ENCODE results near the gene TNFRSF13B.
A peak's percentile ranks its signal among the peaks of the same experiment; 100 is the strongest.
"Not testable (repeated sequence)": the region's sequence is repeated elsewhere in the genome, so short reads cannot be mapped to it uniquely, and the experiment has no call there.

Gene TNFRSF13B

DNA sequence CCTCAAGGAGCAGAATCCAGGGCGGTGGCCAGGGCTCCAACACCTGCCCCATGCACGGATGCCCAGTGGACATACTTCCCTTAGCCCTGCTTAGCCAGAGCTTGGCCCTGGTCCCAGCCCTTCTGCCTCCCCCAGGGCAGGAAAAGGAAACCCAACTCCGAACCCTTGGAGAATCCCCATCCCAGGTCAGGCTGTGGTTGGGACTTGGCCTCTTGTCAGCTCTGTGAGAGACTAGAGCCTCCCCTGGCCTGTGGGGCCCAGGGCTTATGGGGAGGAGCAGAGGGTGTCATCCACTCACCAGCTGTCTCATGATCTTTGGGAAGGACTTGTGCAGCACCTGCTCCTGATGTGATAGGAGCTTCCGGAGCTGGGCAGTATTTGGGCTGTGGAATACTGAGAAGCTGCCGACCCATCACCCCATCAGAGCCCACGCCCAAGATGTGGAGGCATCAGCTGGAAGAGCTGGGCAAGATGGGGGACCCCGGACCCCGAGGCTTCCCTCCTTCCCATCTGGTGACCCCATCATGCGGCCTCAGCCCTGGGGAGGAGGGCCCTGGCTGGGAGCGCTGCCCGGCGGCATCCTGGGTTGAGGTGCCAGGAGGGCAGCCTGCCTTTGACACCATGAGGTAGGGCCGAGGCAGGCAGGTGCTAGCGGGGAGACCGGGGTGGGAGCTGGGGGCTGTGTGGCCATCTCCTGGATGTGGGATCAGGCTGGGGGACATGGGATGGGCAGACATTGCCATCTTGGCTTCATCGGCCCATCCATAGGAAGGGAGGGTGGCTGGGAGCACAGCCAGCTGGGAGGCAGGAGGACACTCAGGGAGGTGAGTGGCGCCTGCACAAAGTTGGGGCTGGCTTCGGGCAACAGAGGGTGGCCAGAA, 45.1 kb downstream of the TNFRSF13B start:
- DNase-seq (ENCODE audit: low spot score), result peak; percentile 57

DNA sequence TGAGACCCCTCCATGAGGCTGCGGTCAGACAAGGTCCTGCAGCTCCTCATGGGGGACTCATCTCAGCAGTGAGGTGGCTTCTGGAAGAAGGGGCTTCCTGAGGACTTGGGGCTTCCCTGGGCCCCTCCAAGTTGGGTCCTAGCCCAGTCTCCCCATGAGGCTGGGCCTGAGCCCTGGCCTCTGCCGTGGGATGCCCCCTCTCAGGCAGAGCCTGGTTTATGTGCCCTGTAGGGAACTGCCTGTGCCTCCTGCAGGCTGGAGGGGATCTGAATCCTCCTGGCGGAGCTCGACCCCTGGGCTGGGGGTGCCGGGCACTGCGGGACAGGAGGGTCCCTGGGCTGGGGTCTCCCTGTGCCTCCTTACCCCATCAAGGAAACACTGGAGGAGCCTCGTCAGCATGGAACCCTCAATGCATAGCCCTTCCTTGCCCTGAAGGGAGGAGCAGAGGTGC, 45.8 kb downstream of the TNFRSF13B start:
- peak; percentile 52 for DNase-seq (ENCODE audit: low spot score)

DNA sequence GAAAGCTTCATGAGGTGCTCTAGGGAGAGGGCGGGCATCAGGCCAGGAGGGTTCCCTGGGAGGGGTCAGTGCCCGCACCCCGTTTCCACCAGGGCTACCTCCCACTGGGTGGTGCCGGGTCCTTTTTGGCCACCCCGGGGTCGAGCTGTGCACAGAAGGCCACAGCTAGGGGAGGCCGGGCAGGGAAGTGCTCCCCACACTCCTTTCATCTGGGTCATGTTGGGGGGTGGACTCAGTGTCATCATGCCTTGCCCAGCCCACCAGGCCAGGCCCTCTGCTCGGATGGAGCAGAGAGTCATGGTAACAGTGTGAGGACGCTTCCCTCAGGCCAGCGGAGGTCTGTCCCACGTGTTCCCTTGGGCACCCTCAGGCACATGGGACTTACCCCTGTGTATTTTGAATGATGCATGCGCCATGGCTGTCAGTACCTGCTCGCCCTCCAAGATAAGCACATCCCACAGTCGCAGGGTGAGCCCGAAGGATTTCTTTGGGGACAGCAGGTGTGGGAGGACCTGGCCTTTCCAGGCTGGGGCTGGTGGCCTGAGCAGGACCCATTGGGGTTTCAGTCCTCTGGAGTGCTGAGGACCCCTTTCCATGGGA, 46.4 kb downstream of the TNFRSF13B start:
- no peak for DNase-seq (ENCODE audit: low spot score)

DNA sequence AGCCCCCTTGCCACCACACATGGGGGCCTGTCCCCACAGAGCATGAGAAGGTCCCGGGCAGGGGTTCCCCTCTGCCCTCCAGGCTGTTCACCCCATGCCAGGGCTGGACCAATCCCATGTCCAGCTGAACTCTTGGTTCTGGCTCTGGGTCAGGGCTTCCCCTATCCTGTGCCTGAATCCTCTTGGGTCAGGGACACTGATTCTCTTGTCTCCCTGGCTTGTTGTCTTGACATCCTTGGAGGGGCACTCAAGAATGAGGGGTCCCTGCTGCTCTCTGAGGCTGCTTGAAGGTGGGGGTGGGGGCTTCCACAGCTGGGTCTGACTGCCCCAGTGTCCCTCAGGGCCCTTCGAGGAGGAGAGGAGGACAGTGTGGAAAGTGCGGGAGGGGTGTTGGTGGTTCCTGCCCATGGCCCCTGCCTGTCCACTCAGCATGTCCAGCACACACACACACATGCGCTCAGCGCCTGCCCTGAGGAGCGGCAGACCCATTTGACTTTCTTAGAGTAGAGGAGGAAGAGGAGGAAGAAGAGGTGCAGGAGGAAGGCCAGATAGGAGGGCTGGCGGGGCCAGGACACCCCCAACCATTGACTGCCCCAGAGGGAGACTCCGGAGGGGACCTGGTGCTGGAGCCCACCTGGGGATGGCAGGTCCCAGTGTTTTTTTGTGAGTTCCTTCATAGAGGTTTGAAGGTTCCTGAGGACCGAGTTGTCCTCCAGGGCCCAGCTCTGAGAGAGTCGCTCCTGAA, 47.0 kb downstream of the TNFRSF13B start:
- DNase-seq (ENCODE audit: low spot score), result peak; percentile 62

DNA sequence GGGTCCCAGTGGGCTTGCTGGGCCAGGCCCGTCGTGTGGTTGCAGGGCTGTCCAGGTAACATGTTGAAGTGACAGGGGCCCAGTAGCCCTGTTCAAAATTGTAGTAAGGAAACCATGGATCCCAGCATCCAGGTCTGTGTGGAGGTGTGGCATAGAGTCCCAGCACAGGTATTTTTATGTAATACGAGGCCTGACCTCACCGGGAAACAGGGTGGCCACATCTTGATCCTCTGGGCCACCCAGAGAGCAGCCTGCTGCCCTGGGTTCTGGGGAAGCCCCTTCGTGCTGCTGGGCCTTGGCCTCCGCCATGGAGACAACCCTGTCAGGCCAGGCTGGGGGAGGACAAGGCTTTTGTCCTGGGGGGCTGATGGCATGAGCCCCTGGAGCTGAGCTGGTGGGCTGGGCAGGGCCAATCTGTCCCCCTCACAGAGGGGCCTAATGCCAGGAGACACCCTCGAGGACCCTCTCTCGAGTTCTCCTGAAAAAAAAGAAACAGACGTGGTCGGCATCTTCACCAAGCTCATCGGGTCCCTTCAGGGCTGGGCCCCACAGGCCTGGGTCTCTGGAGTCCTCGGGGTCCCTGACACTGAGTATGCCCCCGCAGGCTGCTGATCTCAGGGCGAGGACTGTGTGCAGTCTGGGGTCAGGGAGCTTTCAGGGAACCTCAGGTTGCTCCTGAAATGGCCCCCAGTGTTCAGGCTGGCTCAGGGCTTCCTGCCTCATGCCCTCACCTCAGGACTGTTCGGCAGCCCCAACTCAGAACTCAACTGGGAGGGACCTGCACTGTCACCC, 47.8 kb downstream of the TNFRSF13B start:
- peak; percentile 52 for DNase-seq (ENCODE audit: low spot score)

DNA sequence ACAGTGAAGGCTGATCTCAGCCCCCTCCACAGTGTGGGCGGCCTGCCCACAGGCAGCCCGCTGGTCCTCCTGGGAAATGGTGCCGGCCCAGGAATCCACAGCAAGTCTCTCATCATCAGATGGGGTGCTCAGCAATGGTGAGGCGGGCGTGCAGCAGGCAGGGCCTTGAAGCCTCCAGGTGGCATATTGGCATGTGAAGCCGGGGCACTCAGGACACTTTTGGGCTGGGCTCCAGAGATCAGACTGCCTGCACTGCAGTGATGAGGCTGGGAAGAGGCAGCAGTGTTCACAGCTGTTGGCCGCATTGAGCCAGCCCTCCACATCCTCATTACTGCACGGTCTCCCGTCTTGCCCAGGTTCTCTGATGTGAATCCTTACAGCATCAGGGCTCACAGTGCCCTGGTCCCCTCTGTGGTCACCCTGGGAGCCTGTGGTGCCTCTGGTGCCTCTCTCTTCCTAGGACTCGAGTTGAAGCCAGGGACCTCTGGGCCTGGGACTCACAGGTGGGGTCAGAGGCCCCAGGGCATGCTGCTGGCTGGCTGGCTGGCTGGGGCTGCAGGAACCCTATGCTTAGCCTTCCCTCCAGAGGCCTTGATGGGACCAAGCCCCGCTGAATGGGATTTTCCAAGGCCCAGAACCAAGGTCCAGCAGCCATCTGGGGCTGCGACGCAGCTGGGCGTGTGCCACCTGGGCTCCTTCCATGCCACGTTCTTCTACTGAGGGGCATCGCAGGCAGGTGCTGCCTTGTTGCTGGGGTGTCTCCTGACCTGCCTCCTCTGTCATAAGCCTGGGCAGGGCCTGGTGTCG, 48.6 kb downstream of the TNFRSF13B start:
- DNase-seq (ENCODE audit: low spot score), result peak; percentile 57

DNA sequence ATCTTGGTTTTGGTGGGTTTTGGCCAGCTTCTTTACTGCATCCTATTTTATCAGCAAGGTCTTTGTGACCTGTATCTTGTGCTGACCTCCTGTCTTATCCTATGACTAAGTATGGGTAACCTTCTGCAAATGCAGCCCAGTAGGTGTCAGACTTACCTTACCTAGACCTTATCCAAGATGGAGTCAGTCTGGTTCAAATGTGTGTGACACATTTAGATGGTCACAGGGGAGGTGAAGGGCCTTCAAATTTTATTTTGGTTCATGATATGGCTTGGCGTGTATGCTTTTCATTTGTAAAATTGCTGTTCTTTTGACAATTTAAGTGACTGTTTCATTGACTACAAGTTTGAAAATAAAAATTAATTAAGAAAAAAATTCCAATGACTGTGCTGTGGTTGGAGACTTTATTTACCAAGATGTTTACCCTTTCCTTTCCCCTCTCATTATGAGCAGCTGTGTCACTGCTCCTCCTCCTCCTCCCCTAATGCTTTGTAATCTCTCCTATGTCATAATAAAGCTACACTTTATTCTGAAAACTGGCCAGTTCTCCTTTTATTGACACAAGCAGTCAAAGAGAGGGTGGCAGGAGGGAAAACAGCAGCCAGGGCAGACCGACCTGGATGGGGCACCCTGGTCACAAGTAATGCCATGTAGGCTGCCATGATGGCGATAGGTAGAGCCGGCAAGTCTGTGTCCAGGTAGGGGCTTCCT, 49.4 kb downstream of the TNFRSF13B start:
- DNase-seq (ENCODE audit: low spot score), result no peak

DNA sequence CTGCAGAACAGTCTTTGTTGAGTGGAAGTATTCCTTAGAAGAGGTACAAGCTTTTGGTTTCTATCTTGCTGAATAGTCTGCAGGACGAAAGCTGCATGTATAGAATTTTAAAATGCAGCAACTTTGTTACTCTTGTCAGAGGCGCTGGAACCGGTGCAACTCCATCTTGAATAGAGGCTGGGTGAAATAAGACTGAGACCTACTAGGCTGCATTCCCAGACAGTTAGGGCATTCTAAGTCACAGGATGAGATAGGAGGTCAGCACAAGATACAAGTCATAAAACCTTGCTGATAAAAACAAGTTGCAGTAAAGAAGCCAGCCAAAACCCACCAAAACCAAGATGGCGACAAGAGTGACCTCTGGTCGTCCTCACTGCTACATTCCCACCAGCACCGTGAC, 50.5 kb downstream of the TNFRSF13B start:
- not testable (repeated sequence) for DNase-seq (ENCODE audit: low spot score)

DNA sequence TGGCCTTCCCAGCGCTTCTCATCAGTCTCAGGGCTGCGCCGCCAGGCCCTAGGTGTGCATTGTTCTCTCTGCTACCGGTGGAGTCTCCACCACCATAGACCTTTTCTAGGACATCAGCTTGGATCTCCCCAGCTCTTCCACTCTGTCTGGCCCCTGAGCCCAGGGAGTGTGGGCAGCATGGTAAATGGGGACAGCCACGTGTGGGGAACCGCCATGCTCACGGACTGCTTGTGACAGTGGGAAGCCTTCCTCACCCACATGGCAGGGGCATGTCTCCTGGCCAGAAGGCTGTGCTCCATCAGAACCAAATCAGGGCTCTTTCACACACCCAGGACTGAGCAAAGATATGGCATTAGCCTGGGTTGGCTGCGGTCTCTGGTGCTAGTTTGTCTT, 51.3 kb downstream of the TNFRSF13B start:
- DNase-seq (ENCODE audit: low spot score), result peak; percentile 30

DNA sequence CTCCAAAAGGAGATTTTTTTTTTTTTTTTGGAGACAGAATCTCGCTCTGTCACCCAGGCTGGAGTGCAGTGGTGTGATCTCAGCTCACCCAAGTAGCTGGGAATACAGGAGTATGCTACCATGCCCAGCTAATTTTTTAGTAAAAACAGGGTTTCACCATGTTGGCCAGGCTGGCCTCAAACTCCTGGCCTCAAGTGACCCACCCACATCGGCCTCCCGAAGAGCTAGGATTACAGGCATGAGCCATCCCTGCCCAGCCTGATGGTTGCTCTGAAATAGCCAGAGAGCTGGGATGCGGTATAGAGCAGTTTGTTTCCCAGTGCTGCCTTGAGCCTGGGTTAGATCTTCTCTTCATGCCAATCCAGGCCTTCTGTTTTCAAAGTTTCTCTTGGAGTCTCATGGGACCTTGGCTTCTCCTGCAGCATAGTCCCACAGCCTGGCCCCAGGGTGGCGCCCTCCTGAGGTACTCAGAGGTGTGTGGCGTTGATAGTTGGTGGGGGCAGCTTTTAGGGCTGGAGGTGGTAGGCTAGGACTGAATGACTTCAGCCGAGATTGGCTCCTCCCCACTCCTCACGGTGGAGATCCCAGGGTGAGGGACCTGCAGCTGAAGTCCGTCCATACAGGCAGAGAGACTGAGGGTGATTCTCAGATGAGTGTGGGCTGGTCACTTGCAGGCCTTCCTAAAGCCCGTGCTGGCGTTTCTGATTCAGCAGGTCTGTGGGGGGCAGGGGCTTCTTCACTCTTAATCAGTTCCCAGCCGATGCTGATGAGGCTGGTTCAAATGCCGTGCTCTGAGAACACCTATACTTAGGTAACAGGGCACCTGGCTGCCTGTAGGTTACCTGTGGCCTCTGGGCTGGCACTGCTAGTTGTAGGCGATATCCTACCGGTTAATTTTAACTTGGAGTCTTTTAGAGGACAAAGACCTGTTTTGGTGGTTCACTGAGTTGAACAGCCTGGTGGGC, 52.0 kb downstream of the TNFRSF13B start:
- DNase-seq (ENCODE audit: low spot score), result peak; percentile 42

DNA sequence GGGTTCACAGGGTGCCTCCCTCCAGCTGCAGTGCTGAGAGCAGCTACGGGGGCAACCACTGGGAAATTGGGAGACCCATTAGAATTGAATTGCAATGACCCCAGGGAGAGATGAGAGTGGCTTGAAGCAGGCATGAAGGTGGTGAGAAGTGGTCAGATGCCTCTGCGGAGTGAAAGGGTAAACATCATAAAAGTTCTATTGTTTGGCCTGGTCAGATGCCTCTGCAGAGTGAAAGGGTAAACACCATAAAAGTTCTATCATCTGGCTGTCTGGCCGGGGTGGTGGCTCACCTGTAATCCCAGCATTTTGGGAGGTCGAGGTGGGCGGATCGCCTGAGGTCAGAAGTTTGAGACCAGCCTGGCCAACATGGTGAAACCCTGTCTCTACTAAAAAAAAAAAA, 53.5 kb downstream of the TNFRSF13B start:
- no peak for DNase-seq (ENCODE audit: low spot score)

DNA sequence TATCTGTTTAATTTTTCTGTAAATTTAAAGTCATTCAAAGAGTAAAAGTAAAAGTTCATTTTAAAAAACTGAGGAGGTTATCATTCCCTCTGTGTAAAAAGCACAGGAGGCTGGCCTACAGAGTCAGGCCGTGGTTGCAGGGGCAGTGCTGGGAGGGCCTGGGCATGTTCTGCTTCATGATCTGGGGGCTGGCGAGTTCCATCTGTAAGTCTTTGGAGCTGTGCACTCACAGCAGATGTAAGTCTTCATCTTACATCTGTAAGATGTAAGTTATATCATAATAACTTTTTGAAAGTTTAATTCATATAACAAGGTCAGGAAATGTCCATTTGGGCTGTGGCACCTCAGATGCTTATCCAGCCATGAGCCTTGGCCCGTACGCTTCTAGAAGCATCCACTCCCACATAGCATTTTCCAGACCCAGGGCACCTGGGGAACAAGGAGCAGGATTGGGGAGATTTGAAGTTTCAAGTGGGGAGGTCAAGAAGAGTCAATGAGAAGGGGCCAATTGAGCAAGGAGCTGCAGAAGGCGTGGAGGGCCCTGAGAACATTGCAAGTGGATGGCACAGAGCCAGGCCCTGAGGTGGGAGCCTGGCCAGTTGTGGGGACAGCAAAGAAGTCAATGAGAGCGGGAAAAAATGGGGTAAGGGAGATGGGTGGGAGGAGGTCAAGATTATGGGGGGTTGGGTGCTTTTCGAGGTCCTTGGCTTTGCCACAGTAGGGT, 54.1 kb downstream of the TNFRSF13B start:
- peak; percentile 22 for DNase-seq (ENCODE audit: low spot score)

DNA sequence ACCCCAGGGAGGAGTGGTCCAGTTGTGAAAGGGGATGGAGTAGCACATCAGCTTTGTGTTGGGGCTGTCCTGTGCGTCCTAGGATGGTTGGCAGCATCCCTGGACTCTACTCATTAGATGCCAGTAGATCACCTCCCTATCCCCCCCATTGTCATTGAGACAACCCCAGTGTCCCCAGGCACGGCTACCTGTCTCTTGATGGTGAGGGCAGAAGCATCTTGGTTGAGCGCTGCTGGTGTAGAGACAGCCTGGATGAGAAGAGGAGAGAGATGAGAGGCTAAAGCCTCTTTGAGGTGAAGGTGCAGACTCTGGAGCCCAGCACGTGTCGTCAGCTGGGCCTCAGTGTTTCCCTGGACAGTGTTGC, 55.4 kb downstream of the TNFRSF13B start:
- DNase-seq (ENCODE audit: low spot score), result peak; percentile 23

DNA sequence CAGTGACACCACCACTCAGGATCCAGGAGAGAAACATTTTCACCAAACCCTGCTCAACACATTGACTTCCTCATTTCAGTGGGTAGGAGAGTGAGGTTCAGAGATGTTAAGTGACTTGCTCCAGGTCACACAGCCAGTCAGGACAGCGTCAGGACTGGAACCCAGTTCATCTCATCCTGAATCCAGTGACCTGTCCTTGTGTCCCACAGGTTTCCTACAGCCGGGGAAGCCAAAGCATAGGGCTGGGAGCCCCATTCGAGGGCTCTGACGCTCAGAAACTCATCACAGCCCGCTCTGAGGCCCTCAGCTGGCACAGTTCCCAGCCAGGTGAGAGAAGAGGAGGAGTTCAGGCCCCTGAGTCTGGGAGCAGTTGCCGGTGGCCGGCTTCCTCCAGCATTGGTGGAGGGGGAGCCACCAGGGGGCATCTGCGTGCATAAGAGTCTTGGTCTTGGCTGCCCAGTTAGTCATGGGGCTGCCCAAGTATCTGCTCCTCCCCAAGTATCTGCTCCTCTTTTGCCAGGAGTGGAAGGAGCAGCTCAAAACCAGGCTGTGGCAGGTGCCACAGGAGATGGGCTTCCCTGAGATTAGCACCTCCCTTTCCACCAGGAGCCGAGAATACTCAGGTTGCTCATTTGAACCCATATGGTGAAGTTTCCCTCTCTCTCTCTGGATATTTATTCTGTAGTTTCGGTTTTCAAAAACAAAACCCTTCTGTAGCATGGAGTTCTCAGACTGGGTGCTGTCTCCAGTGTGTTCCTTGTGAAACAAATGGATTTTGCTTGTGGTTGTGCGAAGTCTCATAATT, 56.0 kb downstream of the TNFRSF13B start:
- peak; percentile 57 for DNase-seq (ENCODE audit: low spot score)

DNA sequence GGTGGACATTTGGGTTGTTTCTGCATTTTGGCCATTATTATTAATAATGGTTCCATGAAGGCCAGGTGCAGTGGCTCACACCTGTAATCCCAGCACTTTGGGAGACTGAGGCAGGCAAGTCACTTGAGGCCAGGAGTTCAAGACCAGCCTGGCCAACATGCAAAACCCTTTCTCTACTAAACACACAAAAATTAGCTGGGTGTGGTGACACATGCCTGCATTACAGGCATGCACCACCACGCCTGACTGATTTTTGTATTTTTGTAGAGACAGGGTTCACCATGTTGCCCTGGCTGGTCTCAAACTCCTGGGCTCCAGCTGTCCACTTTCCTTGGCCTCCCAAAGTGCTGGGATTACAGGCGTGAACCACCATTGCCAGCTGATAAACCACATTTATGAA, 58.5 kb downstream of the TNFRSF13B start:
- DNase-seq (ENCODE audit: low spot score), result no peak

DNA sequence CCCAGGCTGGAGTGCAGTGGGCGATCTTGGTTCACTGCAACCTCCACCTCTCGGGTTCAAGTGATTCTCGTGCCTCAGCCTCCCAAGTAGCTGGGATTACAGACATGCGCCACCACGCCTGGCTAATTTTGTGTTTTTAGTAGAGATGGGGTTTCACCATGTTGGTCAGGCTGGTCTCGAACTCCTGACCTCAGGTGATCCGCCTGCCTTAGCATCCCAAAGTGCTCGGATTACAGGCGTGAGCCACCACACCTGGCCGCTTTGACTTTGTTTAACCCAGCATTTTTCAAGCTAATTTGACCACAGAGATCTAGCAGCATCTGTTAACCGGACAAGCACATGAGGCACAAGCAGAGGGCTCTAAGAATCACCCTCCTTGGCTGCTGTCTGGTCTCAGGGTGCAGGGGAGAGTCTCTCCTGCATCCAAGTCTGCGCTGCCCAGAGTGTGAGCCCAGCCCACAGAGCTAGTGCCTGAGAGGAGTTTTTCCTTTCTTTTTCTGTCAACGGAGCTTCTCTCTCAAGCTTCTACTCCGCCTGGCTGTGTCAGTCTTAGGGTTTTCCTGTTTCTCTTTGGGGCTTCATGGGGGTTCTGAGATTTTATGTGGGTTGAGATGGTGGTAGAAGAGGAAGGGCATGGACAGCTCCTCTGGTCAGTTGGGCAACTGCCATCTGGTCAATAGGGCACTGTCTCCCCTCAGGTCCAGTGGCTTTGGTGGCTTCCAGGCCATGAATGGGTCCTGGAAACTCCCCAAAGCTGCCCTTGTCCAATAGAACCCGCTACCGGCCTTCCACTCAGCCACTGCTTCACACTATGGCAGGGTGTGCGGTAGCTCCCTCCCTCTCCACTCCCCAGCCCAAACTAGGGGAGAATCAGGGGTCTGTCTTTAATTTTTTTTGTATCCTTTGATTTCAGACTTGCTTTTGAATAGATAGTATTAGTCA, 59.6 kb downstream of the TNFRSF13B start:
- peak; percentile 47 for DNase-seq (ENCODE audit: low spot score)

Measured in left forelimb (tissue), 1 donor.